Glomerular endothelial cell (primary cell): ENCODE results near the gene SHANK1. TPM values are rescaled to one million over a fixed set of nuclear protein-coding genes. Genes with fewer than 3 reads are reported as not detected.
"Not testable (repeated sequence)": the region's sequence is repeated elsewhere in the genome, so short reads cannot be mapped to it uniquely, and the experiment has no call there.

Experiments used
- DNase-seq: peaks from one replicate; pipeline ENCODE4 v3.0.0-alpha.2; 2011; ENCODE audit warnings: low read depth, low spot score; ENCODE audit errors: extremely low read depth
- total RNA-seq: library from RNA; depleted of rRNA; stranded (reverse); fragments of >200 nt; gene quantifications from 2 replicates; pipeline ENCODE4 v1.2.3, GENCODE V29; 2015

The SHANK1 gene
- total RNA-seq, 1 donor from 2014 or later = 1.2 TPM

- DNase-seq = no peak
Observed at GRCh38 chr19:50644315-50644915, 75.2 kb downstream of the SHANK1 start.

GRCh38 chr19:50640368-50640767 is 79.2 kb downstream of the SHANK1 start:
- no peak for DNase-seq

GRCh38 chr19:50639121-50640112 is 80.2 kb downstream of the SHANK1 start, which contains the start of gene SYT3:
TSS of gene SYT3 (minus strand) at chr19:50639881. CDS start at chr19:50637411, 2,470 bp downstream.
- DNase-seq = no peak

- no peak for DNase-seq
Observed at GRCh38 chr19:50638600-50638999, 81.0 kb downstream of the SHANK1 start.

GRCh38 chr19:50636317-50637085 is 83.1 kb downstream of the SHANK1 start:
- no peak for DNase-seq

- no peak for DNase-seq
Observed at GRCh38 chr19:50633973-50634372, 85.6 kb downstream of the SHANK1 start.

- DNase-seq = no peak
Observed at GRCh38 chr19:50633359-50633758, 86.2 kb downstream of the SHANK1 start.

- no peak for DNase-seq
Observed at GRCh38 chr19:50632151-50632835, 87.3 kb downstream of the SHANK1 start.

- DNase-seq = no peak
Observed at GRCh38 chr19:50629801-50630200, 89.8 kb downstream of the SHANK1 start.

GRCh38 chr19:50629194-50629593 is 90.4 kb downstream of the SHANK1 start:
- no peak for DNase-seq

- no peak for DNase-seq
Observed at GRCh38 chr19:50628551-50628950, 91.1 kb downstream of the SHANK1 start.

GRCh38 chr19:50628146-50628545 is 91.5 kb downstream of the SHANK1 start:
- DNase-seq = no peak

GRCh38 chr19:50626795-50627194 is 92.8 kb downstream of the SHANK1 start:
- no peak for DNase-seq

- no peak for DNase-seq
Observed at GRCh38 chr19:50626011-50626410, 93.6 kb downstream of the SHANK1 start.

- DNase-seq = no peak
Observed at GRCh38 chr19:50624949-50625600, 94.5 kb downstream of the SHANK1 start.

- DNase-seq = not testable (repeated sequence)
Observed at GRCh38 chr19:50620394-50620906, 99.2 kb downstream of the SHANK1 start.

GRCh38 chr19:50619184-50619583 is 100.4 kb downstream of the SHANK1 start:
- DNase-seq = not testable (repeated sequence)

- not testable (repeated sequence) for DNase-seq
Observed at GRCh38 chr19:50618379-50618778, 101.2 kb downstream of the SHANK1 start.

- DNase-seq = not testable (repeated sequence)
Observed at GRCh38 chr19:50612504-50613404, 106.8 kb downstream of the SHANK1 start.
